Pancreas (tissue), 10 donors: ENCODE results near the gene CCDC71. TPM values are rescaled to one million over a fixed set of nuclear protein-coding genes. Genes with fewer than 3 reads are reported as not detected.

Experiments
- ATAC-seq, 4 donors: fragments of 200-7000 bp; cut with Tn5 transposase; one replicate each; pipeline versions ENCODE4 v1.8.0 to v1.9.1; 2020; ENCODE audit warnings: mild to moderate bottlenecking in 4 of 4, moderate library complexity in 4 of 4
- DNase-seq, 6 donors: peaks; one replicate each; pipeline ENCODE4 v3.0.0-alpha.2; 2020
- FAIRE-seq: peaks from 2 replicates; lab custom pipeline; 2012; peaks lifted over from hg19 to GRCh38; lab: Jason Lieb, UNC
- H3K27ac ChIP-seq, 4 donors: fragments of 200-600 bp; sonication (generic); 1 replicate in 3 of 4; 2 replicates in 1 of 4; pipeline versions ENCODE4 v1.5.0 to v1.8.0; 2020
- H3K27me3 ChIP-seq, 4 donors: fragments of 200-600 bp; one replicate each; pipeline ENCODE4 v1.8.0; 2021
- H3K36me3 ChIP-seq, 3 donors: fragments of 200-600 bp; sonication (generic) in 1 of 3; one replicate each; pipeline versions ENCODE4 v1.5.0 to v1.8.0; 2020 to 2021
- H3K4me1 ChIP-seq, 3 donors: fragments of 200-600 bp; one replicate each; pipeline ENCODE4 v1.8.0; 2021
- H3K4me3 ChIP-seq, 4 donors: fragments of 200-600 bp; sonication (generic) in 2 of 4; one replicate each; pipeline versions ENCODE4 v1.5.0 to v1.8.0; 2020 to 2021
- H3K9me3 ChIP-seq, 4 donors: fragments of 200-600 bp; one replicate each; pipeline ENCODE4 v1.8.0; 2021
- WGBS, 2 donors: extraction: QIAGEN DNeasy Blood & Tissue Kit; methylation state at CpG; one replicate each; pipeline ENCODE4 v1.1.7; 2013; 5-methylcytosine and 5-hydroxymethylcytosine counted together
- intact Hi-C, 3 donors: fragments of 100-400 bp; cut with DNase I; formaldehyde crosslinking; loops; one replicate each; pipeline versions ENCODE4 v1.11.1 to v1.14.2; 2022
- polyA plus RNA-seq, 2 donors: library from polyadenylated mRNA; stranded (reverse); fragments of 200-250 nt; gene quantifications; one replicate each; pipeline ENCODE4 v1.2.3, GENCODE V29; 2013
- total RNA-seq, 6 donors: library from RNA; stranded (reverse); fragmentation: NEBNext Ultra II Directional in 4 of 6; extraction: Animal tissue kit (Norgen Biotek cat#: 25700) in 4 of 6; gene quantifications; one replicate each; pipeline versions ENCODE4 v1.2.1 to v1.2.4, GENCODE V29; 2021 to 2023
- TF ChIP-seq, protein P1 (sequence below), 4 donors: fragments of 200-600 bp; sonication (generic) in 3 of 4; IDR thresholded peaks; one replicate each; pipeline versions ENCODE4 v1.5.0 to v1.8.0; 2021; ENCODE audit warnings: antibody characterized with exemption in 4 of 4
- donor health status: healthy with polysubstance abuse.
- donor health status: DM: no; HTN: no; CAD: no; lungs with moderate emphysema.
- donor health status: DM: no; HTN: no; CAD: no.
- donor health status: control.
- donor health status: control.
- donor health status: Bipolar disorder and iron deficiency.
- donor health status: DM: yes; HTN: yes; CAD: no.
- donor health status: DM: no; HTN: no; CAD: no.
- donor health status: DM: no; HTN: no; CAD: no.
- donor health status: DM: yes; HTN: yes; CAD: no.

CCDC71 gene
- total and polyA plus RNA-seq, 8 donors: 5.9 to 11.0 (median 8.3) TPM

DNA sequence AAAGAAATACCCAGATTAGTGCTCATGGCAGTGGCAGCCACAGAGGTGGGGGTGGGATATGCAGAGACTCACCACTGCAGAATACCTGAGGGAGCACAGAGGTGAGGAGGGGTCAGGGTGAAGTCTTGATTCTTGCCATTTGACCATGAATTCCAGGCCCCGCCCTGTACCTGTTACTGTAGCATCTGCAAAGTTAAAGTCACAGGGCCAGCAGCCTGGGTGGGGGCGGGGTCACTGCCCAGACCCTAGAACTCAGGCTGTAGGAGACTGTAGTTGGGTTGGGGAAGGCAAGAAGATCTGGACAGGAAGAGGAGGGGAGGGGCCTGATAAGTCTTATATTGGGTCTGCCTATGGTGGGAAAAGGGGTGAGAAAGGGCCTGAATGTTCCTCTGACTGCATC is 14.5 kb downstream of the CCDC71 start:
- DNase-seq: no peak
- H3K4me3 ChIP-seq: no peak overlapping the region
- no peaks in the 10 kb centered on the region for H3K4me1 ChIP-seq
- ATAC-seq: no peak
- WGBS, 2 donors: 78 to 85% methylated on average over 2 of the region's 2 CpGs
- TF ChIP-seq, protein P1, sequence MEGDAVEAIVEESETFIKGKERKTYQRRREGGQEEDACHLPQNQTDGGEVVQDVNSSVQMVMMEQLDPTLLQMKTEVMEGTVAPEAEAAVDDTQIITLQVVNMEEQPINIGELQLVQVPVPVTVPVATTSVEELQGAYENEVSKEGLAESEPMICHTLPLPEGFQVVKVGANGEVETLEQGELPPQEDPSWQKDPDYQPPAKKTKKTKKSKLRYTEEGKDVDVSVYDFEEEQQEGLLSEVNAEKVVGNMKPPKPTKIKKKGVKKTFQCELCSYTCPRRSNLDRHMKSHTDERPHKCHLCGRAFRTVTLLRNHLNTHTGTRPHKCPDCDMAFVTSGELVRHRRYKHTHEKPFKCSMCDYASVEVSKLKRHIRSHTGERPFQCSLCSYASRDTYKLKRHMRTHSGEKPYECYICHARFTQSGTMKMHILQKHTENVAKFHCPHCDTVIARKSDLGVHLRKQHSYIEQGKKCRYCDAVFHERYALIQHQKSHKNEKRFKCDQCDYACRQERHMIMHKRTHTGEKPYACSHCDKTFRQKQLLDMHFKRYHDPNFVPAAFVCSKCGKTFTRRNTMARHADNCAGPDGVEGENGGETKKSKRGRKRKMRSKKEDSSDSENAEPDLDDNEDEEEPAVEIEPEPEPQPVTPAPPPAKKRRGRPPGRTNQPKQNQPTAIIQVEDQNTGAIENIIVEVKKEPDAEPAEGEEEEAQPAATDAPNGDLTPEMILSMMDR (IDR thresholded peaks at IDR 0.05): no peak
- H3K9me3 ChIP-seq: no peaks in the 10 kb centered on the region
- intact Hi-C loops: no loop called here
- no peak for FAIRE-seq
- H3K36me3 ChIP-seq: no peaks in the 10 kb centered on the region
- H3K27me3 ChIP-seq: no peaks in the 10 kb centered on the region
- H3K27ac ChIP-seq: no peak overlapping the region

DNA sequence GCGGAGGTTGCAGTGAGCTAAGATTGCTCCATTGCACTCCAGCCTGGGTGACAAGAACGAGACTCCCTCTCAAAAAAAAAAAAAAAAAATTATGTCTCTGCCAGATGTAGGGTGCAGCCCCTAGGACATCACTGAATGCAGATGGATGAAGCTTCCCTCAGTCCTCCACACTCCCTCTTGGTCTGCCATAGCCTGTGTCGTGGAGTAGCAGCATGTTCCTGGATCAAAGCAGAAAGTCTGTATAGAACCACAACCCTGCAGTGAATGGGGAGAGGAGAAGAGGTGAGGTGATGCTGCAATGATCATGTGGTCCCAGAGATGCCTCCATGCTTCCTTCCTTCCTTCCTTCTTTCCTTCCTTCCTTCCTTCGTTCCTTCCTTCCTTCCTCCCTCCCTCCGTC is 18.0 kb downstream of the CCDC71 start:
- Histone ChIP-seq H3K4me3 (no peak overlapping the region), H3K4me1 (no peaks in the 10 kb centered on the region), H3K36me3 (no peaks in the 10 kb centered on the region), H3K27me3 (no peaks in the 10 kb centered on the region), H3K9me3 (no peaks in the 10 kb centered on the region), H3K27ac (no peak overlapping the region)
- WGBS, 2 donors: 63 to 82% methylated on average over 5 of the region's 5 CpGs
- TF ChIP-seq, protein P1 (IDR thresholded peaks at IDR 0.05): no peak
- ATAC-seq: no peak
- FAIRE-seq: no peak
- no peak for DNase-seq
- intact Hi-C loops: no loop called here

DNA sequence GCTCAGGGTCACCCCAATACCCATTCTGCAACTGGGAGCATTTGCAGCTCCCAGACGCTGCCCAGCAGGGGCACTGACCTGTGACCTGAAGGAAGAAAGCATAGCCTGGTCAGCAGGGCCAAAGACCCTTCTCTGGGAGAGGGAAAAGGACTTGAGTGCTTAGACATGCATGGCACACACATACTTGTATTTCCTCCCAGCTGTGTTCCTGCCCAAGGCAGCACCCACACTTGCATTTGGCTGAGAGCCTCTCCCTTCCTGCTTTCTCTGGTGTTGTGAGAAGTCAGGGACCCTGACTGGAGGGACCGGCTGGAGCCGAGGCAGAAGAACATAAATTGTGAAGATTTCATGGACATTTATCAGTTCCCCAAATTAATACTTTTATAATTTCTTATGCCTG is 26.1 kb downstream of the CCDC71 start:
- Histone ChIP-seq H3K27ac (no peak overlapping the region), H3K4me3 (no peak overlapping the region), H3K4me1 (no peaks in the 10 kb centered on the region), H3K36me3 (no peaks in the 10 kb centered on the region), H3K9me3 (no peaks in the 10 kb centered on the region), H3K27me3 (no peaks in the 10 kb centered on the region)
- TF ChIP-seq, protein P1 (IDR thresholded peaks at IDR 0.05): no peak
- 57% methylated on average over 3 of the region's 3 CpGs for WGBS, 2 donors
- DNase-seq: no peak
- FAIRE-seq: no peak
- no peak for ATAC-seq
- intact Hi-C loops: no loop called here

DNA sequence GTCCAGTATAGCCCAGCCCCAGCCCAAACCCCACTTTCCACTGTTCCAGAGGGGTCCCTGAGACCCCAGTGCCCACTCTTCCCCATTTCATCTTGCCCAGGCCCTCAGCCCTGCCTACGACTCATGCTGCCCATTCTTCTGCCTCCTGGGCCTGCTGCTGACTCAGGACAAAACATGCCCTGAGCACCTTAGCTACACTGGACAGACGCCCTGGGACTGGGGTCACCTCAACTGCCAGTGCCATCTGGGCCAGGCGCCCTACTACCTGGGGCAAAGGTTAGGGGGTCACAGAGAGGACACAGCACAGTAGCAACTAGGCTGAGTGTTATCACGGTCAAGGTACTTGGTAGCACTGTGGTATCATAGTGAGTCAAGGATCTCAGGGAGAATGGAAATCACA is 30.6 kb downstream of the CCDC71 start:
- FAIRE-seq (no peak), ATAC-seq (no peak)
- TF ChIP-seq, protein P1 (IDR thresholded peaks at IDR 0.05): no peak

DNA sequence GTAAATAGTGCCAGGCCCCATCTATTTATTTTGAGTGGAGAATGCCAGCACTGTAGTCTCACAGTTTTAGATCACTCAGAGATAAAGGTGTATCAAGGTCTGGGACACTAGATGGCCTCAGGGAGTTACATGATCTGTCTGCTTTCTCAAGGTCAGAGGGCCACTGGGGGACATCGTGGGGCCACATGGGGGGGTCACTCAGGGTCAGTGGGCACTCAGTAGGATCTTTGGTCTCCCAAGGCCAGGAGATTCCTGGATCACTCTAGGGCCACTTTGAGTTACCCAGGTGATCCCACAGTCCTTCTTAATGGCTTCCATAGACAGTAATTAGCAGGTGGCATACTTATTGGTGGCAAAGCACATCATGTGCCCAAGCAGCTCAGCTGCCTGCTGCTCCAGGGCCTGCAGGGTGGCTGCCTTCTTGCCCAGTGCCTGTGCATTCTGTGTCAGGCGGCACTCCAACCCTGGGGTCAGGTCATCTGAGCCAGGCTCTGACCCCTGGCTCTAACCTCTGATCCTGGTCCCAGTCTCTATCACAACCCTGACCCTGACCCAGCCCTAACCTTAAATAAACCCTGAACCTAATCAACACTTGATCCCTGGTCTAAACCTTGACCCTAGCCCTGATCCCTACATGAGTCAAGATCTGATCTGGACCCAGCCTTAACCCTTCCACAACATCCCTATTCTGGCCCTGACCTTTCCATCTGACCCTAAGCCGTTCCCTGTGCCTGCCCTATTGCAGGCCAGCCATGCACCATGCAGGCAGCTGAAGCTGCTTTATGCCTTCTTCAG is 31.5 kb downstream of the CCDC71 start:
- ATAC-seq (no peak), DNase-seq (no peak), FAIRE-seq (no peak)
- TF ChIP-seq, protein P1 (IDR thresholded peaks at IDR 0.05): no peak
- Histone ChIP-seq H3K4me1 (peaks cover 0 to 9% (median 7%) of the 10 kb centered on the region in 3 donors), H3K27me3 (no peaks in the 10 kb centered on the region), H3K36me3 (no peaks in the 10 kb centered on the region), H3K4me3 (no peak overlapping the region), H3K27ac (no peak overlapping the region), H3K9me3 (no peaks in the 10 kb centered on the region)
- WGBS, 2 donors: 51% methylated on average over 3 of the region's 3 CpGs
- intact Hi-C loops: no loop called here

More for the DNA sequence above, 30.6 kb downstream of the CCDC71 start:
- peaks cover 0 to 9% (median 7%) of the 10 kb centered on the region in 3 donors for H3K4me1 ChIP-seq
- 73 to 84% methylated on average over 4 of the region's 4 CpGs for WGBS, 2 donors
- no peak overlapping the region for H3K27ac ChIP-seq
- no peak overlapping the region for H3K4me3 ChIP-seq
- DNase-seq: no peak
- H3K36me3 ChIP-seq: no peaks in the 10 kb centered on the region
- no peaks in the 10 kb centered on the region for H3K27me3 ChIP-seq
- intact Hi-C loops: no loop called here
- H3K9me3 ChIP-seq: no peaks in the 10 kb centered on the region
